GM12873 (cell line): ENCODE data around the gene MSGN1.

ENCODE experiments used
- CTCF ChIP-seq: IDR thresholded peaks from 2 replicates; pipeline ENCODE4 v1.5.1; 2012; ENCODE audit warnings: low read depth, mild to moderate bottlenecking, moderate library complexity, low read length, control low read depth; ENCODE audit not compliant: insufficient read depth; ENCODE audit errors: missing control alignments

MSGN1 gene

GRCh38 chr2:17805166-17805565 is 11.1 kb upstream of the MSGN1 start:
- TF ChIP-seq CTCF, result no peak

- TF ChIP-seq CTCF, result no peak
These were observed 10.4 kb upstream of the MSGN1 start for GRCh38 chr2:17805717-17806363.

GRCh38 chr2:17813010-17813741 is 3.1 kb upstream of the MSGN1 start:
- TF ChIP-seq CTCF, result no peak

GRCh38 chr2:17813742-17814473 is 2.4 kb upstream of the MSGN1 start:
- no peak for TF ChIP-seq CTCF

GRCh38 chr2:17814601-17815000 is 1.7 kb upstream of the MSGN1 start:
- no peak for TF ChIP-seq CTCF

- no peak for TF ChIP-seq CTCF
These were observed 634 bp upstream of the MSGN1 start for GRCh38 chr2:17815468-17816184.
